Rectal smooth muscle tissue (tissue), 1 donor: ENCODE measurements around the gene ASIP.
"Not testable (repeated sequence)": the region's sequence is repeated elsewhere in the genome, so short reads cannot be mapped to it uniquely, and the experiment has no call there.

Experiments used
- H3K27ac ChIP-seq: one replicate; pipeline ENCODE4 v1.7.0; 2013; ENCODE audit warnings: low read depth, low read length, inconsistent platforms
- H3K27me3 ChIP-seq: one replicate; pipeline ENCODE4 v1.7.0; 2013; ENCODE audit warnings: low read length; ENCODE audit not compliant: control insufficient read depth, insufficient read depth
- H3K36me3 ChIP-seq: one replicate; pipeline ENCODE4 v1.7.0; 2013; ENCODE audit warnings: low read length; ENCODE audit not compliant: control insufficient read depth, insufficient read depth
- H3K4me1 ChIP-seq: one replicate; pipeline ENCODE4 v1.7.0; 2013; ENCODE audit warnings: low read length; ENCODE audit not compliant: control insufficient read depth, insufficient read depth
- H3K4me3 ChIP-seq: one replicate; pipeline ENCODE4 v1.7.0; 2013; ENCODE audit warnings: low read length
- H3K9ac ChIP-seq: one replicate; pipeline ENCODE4 v1.7.0; 2013; ENCODE audit warnings: low read length

ASIP gene

GRCh38 chr20:34220561-34220960 lies 20.7 kb upstream of the ASIP start:
- Histone ChIP-seq H3K9ac (no peak overlapping the region), H3K4me1 (peaks cover 3% of the 10 kb centered on the region), H3K27me3 (no peaks in the 10 kb centered on the region), H3K4me3 (no peak overlapping the region), H3K36me3 (no peaks in the 10 kb centered on the region), H3K27ac (no peak overlapping the region)

- H3K27ac ChIP-seq, result no peak overlapping the region
- H3K4me3 ChIP-seq, result no peak overlapping the region
- H3K27me3 ChIP-seq, result no peaks in the 10 kb centered on the region
- H3K36me3 ChIP-seq, result no peaks in the 10 kb centered on the region
- H3K4me1 ChIP-seq, result no peaks in the 10 kb centered on the region
- H3K9ac ChIP-seq, result no peak overlapping the region
Observed at GRCh38 chr20:34222208-34222607, 19.0 kb upstream of the ASIP start.

- H3K27ac ChIP-seq, H3K36me3 ChIP-seq, H3K9ac ChIP-seq, H3K27me3 ChIP-seq, H3K4me1 ChIP-seq, H3K4me3 ChIP-seq: not testable (repeated sequence)
Observed at GRCh38 chr20:34224251-34224650, 17.0 kb upstream of the ASIP start.

GRCh38 chr20:34231634-34232033 lies 9.6 kb upstream of the ASIP start:
- H3K4me3 ChIP-seq, result no peak overlapping the region
- H3K36me3 ChIP-seq, result no peaks in the 10 kb centered on the region
- H3K4me1 ChIP-seq, result no peaks in the 10 kb centered on the region
- H3K27me3 ChIP-seq, result no peaks in the 10 kb centered on the region
- no peak overlapping the region for H3K9ac ChIP-seq
- H3K27ac ChIP-seq, result no peak overlapping the region

- Histone ChIP-seq H3K9ac (no peak overlapping the region), H3K4me3 (no peak overlapping the region), H3K36me3 (no peaks in the 10 kb centered on the region), H3K27ac (no peak overlapping the region), H3K27me3 (no peaks in the 10 kb centered on the region), H3K4me1 (no peaks in the 10 kb centered on the region)
Observed at GRCh38 chr20:34232494-34233087, 8.6 kb upstream of the ASIP start.

GRCh38 chr20:34233687-34234086 lies 7.5 kb upstream of the ASIP start:
- Histone ChIP-seq H3K9ac (no peak overlapping the region), H3K4me1 (no peaks in the 10 kb centered on the region), H3K27me3 (no peaks in the 10 kb centered on the region), H3K27ac (no peak overlapping the region), H3K36me3 (no peaks in the 10 kb centered on the region), H3K4me3 (no peak overlapping the region)

GRCh38 chr20:34235875-34236274 lies 5.3 kb upstream of the ASIP start:
- no peaks in the 10 kb centered on the region for H3K27me3 ChIP-seq
- H3K4me3 ChIP-seq, result no peak overlapping the region
- no peaks in the 10 kb centered on the region for H3K36me3 ChIP-seq
- H3K27ac ChIP-seq, result no peak overlapping the region
- H3K9ac ChIP-seq, result no peak overlapping the region
- no peaks in the 10 kb centered on the region for H3K4me1 ChIP-seq

- Histone ChIP-seq H3K9ac (no peak overlapping the region), H3K4me3 (no peak overlapping the region), H3K27ac (no peak overlapping the region), H3K4me1 (no peaks in the 10 kb centered on the region), H3K36me3 (no peaks in the 10 kb centered on the region), H3K27me3 (no peaks in the 10 kb centered on the region)
Observed at GRCh38 chr20:34237942-34238341, 3.3 kb upstream of the ASIP start.

GRCh38 chr20:34240121-34240520 lies 1.1 kb upstream of the ASIP start:
- no peak overlapping the region for H3K4me3 ChIP-seq
- H3K4me1 ChIP-seq, result no peaks in the 10 kb centered on the region
- no peak overlapping the region for H3K27ac ChIP-seq
- no peaks in the 10 kb centered on the region for H3K27me3 ChIP-seq
- no peak overlapping the region for H3K9ac ChIP-seq
- H3K36me3 ChIP-seq, result no peaks in the 10 kb centered on the region

GRCh38 chr20:34242015-34242414 lies 792 bp downstream of the ASIP start:
- not testable (repeated sequence) for H3K4me3 ChIP-seq, H3K27ac ChIP-seq, H3K9ac ChIP-seq, H3K4me1 ChIP-seq, H3K36me3 ChIP-seq, H3K27me3 ChIP-seq

GRCh38 chr20:34242879-34243278 lies 1.7 kb downstream of the ASIP start:
- H3K27me3 ChIP-seq, result no peaks in the 10 kb centered on the region
- H3K27ac ChIP-seq, result no peak overlapping the region
- H3K36me3 ChIP-seq, result no peaks in the 10 kb centered on the region
- H3K4me1 ChIP-seq, result no peaks in the 10 kb centered on the region
- no peak overlapping the region for H3K9ac ChIP-seq
- H3K4me3 ChIP-seq, result no peak overlapping the region

- Histone ChIP-seq H3K9ac (no peak overlapping the region), H3K36me3 (no peaks in the 10 kb centered on the region), H3K4me3 (no peak overlapping the region), H3K4me1 (no peaks in the 10 kb centered on the region), H3K27ac (no peak overlapping the region), H3K27me3 (no peaks in the 10 kb centered on the region)
Observed at GRCh38 chr20:34243377-34243776, 2.2 kb downstream of the ASIP start.

- Histone ChIP-seq H3K9ac (no peak overlapping the region), H3K4me1 (no peaks in the 10 kb centered on the region), H3K36me3 (no peaks in the 10 kb centered on the region), H3K27me3 (no peaks in the 10 kb centered on the region), H3K4me3 (no peak overlapping the region), H3K27ac (no peak overlapping the region)
Observed at GRCh38 chr20:34246126-34246626, 5.0 kb downstream of the ASIP start.
